Suprapubic skin (tissue), 3 donors: ENCODE measurements around the gene PPP2R5A.

Source experiments
- CTCF ChIP-seq, 2 donors: fragments of 200-600 bp in 1 of 2; fragments of 450-650 bp in 1 of 2; sonication (generic) in 1 of 2; IDR thresholded peaks; one replicate each; pipeline ENCODE4 v1.5.1; 2016 to 2019; ENCODE audit warnings: antibody characterized with exemption in 2 of 2, mild to moderate bottlenecking in 1 of 2, moderate library complexity in 1 of 2
- EP300 ChIP-seq: sonication (generic); formaldehyde crosslinking; IDR thresholded peaks from one replicate; pipeline ENCODE4 v1.6.1; 2017; ENCODE audit warnings: antibody characterized with exemption
- POLR2A ChIP-seq, 2 donors: fragments of 450-650 bp; IDR thresholded peaks; one replicate each; pipeline ENCODE4 v1.6.1; 2017; ENCODE audit warnings: antibody characterized with exemption in 2 of 2, mild to moderate bottlenecking in 2 of 2, moderate library complexity in 2 of 2

- TF ChIP-seq POLR2A (IDR thresholded peaks at IDR 0.05) (no peak), CTCF (IDR thresholded peaks at IDR 0.05) (no peak), EP300 (no peak)
These were observed 47.6 kb upstream of the PPP2R5A start for GRCh38 chr1:212237651-212238050.
